Glutamatergic neuron (in vitro differentiated cells): ENCODE measurements around the gene FAM149B1. TPM values are rescaled to one million over a fixed set of nuclear protein-coding genes. Genes with fewer than 3 reads are reported as not detected.
A peak's percentile ranks its signal among the peaks of the same experiment; 100 is the strongest.

Source experiments
- DNase-seq: peaks from one replicate; pipeline ENCODE4 v3.0.0; 2022
- H3K27ac Mint-ChIP-seq: one replicate; pipeline ENCODE4 v1.8.0; 2020; ENCODE audit warnings: mild to moderate bottlenecking, mixed read lengths, inconsistent platforms; ENCODE audit not compliant: unreplicated experiment
- H3K27me3 Mint-ChIP-seq: one replicate; pipeline ENCODE4 v1.8.0; 2020; ENCODE audit warnings: mild to moderate bottlenecking, moderate library complexity, mixed read lengths, inconsistent platforms; ENCODE audit not compliant: unreplicated experiment
- H3K36me3 Mint-ChIP-seq: one replicate; pipeline ENCODE4 v1.8.0; 2020; ENCODE audit warnings: mild to moderate bottlenecking, mixed read lengths, inconsistent platforms; ENCODE audit not compliant: unreplicated experiment
- H3K4me1 Mint-ChIP-seq: one replicate; pipeline ENCODE4 v1.8.0; 2020; ENCODE audit warnings: mild to moderate bottlenecking, low read depth, mixed read lengths, inconsistent platforms; ENCODE audit not compliant: unreplicated experiment
- H3K4me3 Mint-ChIP-seq: one replicate; pipeline ENCODE4 v1.8.0; 2020; ENCODE audit warnings: mild to moderate bottlenecking, mixed read lengths, inconsistent platforms; ENCODE audit not compliant: unreplicated experiment
- H3K9me3 Mint-ChIP-seq: one replicate; pipeline ENCODE4 v1.8.0; 2020; ENCODE audit warnings: mild to moderate bottlenecking, moderate library complexity, mixed read lengths, inconsistent platforms; ENCODE audit not compliant: unreplicated experiment
- CTCF ChIP-seq: fragments of 200-600 bp; sonication (generic); IDR thresholded peaks from one replicate; pipeline ENCODE4 v1.5.0; 2021; ENCODE audit not compliant: partially characterized antibody, unreplicated experiment
- total RNA-seq: library from RNA; stranded (reverse); fragmentation: NEBNext Ultra II Directional; extraction: Animal tissue kit (Norgen Biotek cat#: 25700); gene quantifications from one replicate; pipeline ENCODE4 v1.2.1, GENCODE V29; 2021; ENCODE audit not compliant: unreplicated experiment

Gene FAM149B1
- total RNA-seq, 1 donor from 2014 or later = 31.3 TPM

DNA sequence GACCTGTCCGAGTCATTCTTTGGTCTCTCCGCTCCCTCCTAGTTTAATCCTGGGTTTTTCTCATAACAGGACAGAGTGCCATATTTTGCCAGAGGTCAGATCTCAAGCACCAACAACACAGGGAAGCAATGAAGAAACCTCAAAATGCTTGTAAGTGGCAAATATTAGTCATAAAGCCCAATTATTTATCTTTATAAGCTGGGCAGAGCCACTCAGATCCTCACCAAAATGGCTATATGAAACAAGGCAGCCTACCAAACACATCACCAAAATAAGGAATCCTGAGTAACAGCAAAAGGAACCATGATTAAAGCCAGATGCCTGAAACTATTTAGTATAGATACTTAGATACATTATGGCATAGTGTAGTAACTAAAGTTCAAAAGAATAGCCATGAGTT lies 4.8 kb upstream of the FAM149B1 start:
- TF ChIP-seq CTCF = no peak

GRCh38 chr10:73166972-73167371 lies 947 bp upstream of the FAM149B1 start:
- H3K4me3 Mint-ChIP-seq = peak overlapping the region; percentile 99
- peaks cover 5% of the 10 kb centered on the region for H3K27me3 Mint-ChIP-seq
- TF ChIP-seq CTCF = no peak
- H3K4me1 Mint-ChIP-seq = peaks cover 4% of the 10 kb centered on the region
- H3K27ac Mint-ChIP-seq = peak overlapping the region; percentile 99
- no peaks in the 10 kb centered on the region for H3K36me3 Mint-ChIP-seq
- peaks cover 3% of the 10 kb centered on the region for H3K9me3 Mint-ChIP-seq
- no peak for DNase-seq

More for the DNA sequence above, 4.8 kb upstream of the FAM149B1 start:
- Mint-ChIP-seq H3K27ac (no peak overlapping the region), H3K9me3 (peaks cover 3% of the 10 kb centered on the region), H3K36me3 (no peaks in the 10 kb centered on the region), H3K27me3 (peaks cover 5% of the 10 kb centered on the region), H3K4me1 (peaks cover 4% of the 10 kb centered on the region), H3K4me3 (no peak overlapping the region)
- DNase-seq = no peak

DNA sequence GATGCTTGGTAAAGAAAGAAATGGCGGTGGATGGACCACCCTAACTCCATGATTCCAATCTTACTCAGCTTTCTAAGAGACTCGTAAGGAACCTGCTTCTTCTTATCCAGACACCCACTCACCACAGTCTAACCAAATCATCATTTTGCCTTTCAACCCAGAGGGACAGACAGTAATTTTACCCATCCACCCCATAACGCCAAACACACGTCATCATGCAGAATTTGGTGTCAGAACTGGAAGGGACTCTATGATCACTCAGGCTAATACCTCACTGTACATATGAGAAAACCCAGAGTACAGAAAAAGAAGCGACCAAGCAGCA lies 499 bp upstream of the FAM149B1 start:
- no peak for TF ChIP-seq CTCF
- DNase-seq = no peak
- Mint-ChIP-seq H3K9me3 (peaks cover 3% of the 10 kb centered on the region), H3K4me3 (peak overlapping the region; percentile 99), H3K27me3 (peaks cover 5% of the 10 kb centered on the region), H3K4me1 (peaks cover 4% of the 10 kb centered on the region), H3K27ac (peak overlapping the region; percentile 99), H3K36me3 (no peaks in the 10 kb centered on the region)

GRCh38 chr10:73168465-73168803 lies 515 bp downstream of the FAM149B1 start:
- peak overlapping the region; percentile 93 for H3K27ac Mint-ChIP-seq
- no peak for TF ChIP-seq CTCF
- H3K27me3 Mint-ChIP-seq = peaks cover 5% of the 10 kb centered on the region
- no peaks in the 10 kb centered on the region for H3K36me3 Mint-ChIP-seq
- no peak for DNase-seq
- H3K9me3 Mint-ChIP-seq = peaks cover 3% of the 10 kb centered on the region
- peak overlapping the region; percentile 93 for H3K4me3 Mint-ChIP-seq
- H3K4me1 Mint-ChIP-seq = peaks cover 4% of the 10 kb centered on the region

DNA sequence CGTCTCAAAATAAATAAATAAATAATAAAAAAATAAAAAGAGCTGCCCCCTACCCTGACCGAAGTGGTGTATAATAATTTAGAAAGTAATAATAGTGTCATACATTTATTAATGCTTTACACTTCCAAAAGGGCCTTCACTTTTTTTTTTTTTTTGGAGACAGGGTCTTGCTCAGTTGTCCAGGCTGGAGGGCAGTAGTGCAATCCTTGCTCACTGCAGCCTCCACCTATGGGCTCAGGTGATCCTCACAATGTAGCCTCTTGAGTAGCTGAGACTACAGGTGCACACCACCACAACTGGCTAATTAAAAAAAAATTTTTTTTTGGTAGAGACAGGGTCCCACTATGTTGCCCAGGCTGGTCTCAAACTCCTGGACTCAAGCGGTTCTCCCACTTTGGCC lies 1.4 kb downstream of the FAM149B1 start:
- no peak for TF ChIP-seq CTCF
- peaks cover 4% of the 10 kb centered on the region for H3K4me1 Mint-ChIP-seq
- H3K27me3 Mint-ChIP-seq = peaks cover 5% of the 10 kb centered on the region
- H3K4me3 Mint-ChIP-seq = no peak overlapping the region
- DNase-seq = no peak
- no peak overlapping the region for H3K27ac Mint-ChIP-seq
- peaks cover 3% of the 10 kb centered on the region for H3K9me3 Mint-ChIP-seq
- H3K36me3 Mint-ChIP-seq = no peaks in the 10 kb centered on the region
